ENCODE data around the gene H6PD.

Gene H6PD

DNA sequence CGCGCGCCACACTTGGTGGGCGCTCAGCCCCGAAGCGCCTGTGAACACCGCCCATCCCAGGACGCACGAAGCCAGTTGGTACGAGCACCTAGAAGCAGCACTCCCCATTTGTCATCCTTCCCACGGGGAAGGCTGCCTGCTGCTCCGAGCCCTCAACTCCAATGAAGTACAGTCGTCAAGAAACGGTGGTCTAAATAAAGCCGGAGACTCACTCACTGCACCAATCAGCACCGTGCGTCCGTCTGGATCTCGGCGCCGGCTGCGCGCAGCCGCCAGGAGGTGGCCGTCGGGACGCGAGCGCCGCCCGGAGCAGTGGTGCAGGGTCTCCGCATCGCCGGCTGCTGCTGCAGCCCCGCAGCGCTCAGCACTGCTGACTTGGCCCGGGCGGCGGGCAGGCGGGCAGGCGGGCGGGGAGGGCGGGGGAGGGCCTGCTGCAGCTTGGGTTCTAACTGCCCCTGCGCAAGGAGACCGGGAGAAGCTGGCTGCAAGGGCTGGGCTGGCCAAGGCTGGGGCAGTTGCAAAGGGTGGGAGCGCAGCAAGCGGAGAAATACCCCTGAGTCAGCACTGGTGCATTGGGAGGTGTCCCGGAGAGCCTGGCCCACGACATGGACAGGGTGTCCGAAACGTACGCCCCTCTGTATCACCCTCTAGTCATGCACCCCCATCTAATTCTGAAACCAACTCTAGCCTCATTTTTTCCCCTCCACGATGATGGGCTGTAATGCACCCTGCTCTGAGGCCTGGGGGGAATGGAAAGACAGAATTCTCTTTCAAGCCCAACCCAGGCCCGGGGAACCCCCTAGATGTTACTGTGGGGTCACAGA, 35.8 kb upstream of the H6PD start:
- peak overlapping the region in 1 of 2 donors; percentile 37 for H3K4me3 ChIP-seq (replicated peaks in 1 of 2; ENCODE audit: low read depth in 2 of 2, low read length in 2 of 2)
- TF ChIP-seq, protein P1, sequence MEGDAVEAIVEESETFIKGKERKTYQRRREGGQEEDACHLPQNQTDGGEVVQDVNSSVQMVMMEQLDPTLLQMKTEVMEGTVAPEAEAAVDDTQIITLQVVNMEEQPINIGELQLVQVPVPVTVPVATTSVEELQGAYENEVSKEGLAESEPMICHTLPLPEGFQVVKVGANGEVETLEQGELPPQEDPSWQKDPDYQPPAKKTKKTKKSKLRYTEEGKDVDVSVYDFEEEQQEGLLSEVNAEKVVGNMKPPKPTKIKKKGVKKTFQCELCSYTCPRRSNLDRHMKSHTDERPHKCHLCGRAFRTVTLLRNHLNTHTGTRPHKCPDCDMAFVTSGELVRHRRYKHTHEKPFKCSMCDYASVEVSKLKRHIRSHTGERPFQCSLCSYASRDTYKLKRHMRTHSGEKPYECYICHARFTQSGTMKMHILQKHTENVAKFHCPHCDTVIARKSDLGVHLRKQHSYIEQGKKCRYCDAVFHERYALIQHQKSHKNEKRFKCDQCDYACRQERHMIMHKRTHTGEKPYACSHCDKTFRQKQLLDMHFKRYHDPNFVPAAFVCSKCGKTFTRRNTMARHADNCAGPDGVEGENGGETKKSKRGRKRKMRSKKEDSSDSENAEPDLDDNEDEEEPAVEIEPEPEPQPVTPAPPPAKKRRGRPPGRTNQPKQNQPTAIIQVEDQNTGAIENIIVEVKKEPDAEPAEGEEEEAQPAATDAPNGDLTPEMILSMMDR (IDR thresholded peaks at IDR 0.05; ENCODE audit: low read depth, low read length), result no peak
- peak; percentile 44 to 49 for DNase-seq (ENCODE audit: low read depth in 2 of 2)

DNA sequence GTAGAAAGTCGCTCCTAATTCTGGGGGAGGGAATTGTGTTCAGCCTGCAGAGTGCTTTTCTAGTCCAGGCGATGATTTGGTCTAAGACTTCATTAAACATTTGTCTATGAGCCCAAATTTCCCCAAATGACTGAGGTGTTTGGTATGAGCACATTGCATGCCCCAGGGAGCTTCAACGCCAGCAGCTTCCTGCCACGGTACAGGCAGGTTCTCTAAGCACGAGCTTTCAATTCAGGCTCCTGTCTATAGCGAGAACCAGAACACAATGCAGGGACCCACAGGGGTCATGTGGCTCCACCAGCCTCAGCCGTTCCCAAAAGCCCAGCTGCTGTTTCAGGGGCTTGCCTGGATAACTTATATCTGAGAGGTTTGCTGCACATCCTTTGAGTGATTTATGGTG, 34.1 kb upstream of the H6PD start:
- peak in 1 of 2 donors; percentile 81 for DNase-seq (ENCODE audit: low read depth in 2 of 2)
- TF ChIP-seq, protein P1 (IDR thresholded peaks at IDR 0.05; ENCODE audit: low read depth, low read length), result no peak
- H3K4me3 ChIP-seq (replicated peaks in 1 of 2; ENCODE audit: low read depth in 2 of 2, low read length in 2 of 2), result peak overlapping the region in 1 of 2 donors; percentile 70

DNA sequence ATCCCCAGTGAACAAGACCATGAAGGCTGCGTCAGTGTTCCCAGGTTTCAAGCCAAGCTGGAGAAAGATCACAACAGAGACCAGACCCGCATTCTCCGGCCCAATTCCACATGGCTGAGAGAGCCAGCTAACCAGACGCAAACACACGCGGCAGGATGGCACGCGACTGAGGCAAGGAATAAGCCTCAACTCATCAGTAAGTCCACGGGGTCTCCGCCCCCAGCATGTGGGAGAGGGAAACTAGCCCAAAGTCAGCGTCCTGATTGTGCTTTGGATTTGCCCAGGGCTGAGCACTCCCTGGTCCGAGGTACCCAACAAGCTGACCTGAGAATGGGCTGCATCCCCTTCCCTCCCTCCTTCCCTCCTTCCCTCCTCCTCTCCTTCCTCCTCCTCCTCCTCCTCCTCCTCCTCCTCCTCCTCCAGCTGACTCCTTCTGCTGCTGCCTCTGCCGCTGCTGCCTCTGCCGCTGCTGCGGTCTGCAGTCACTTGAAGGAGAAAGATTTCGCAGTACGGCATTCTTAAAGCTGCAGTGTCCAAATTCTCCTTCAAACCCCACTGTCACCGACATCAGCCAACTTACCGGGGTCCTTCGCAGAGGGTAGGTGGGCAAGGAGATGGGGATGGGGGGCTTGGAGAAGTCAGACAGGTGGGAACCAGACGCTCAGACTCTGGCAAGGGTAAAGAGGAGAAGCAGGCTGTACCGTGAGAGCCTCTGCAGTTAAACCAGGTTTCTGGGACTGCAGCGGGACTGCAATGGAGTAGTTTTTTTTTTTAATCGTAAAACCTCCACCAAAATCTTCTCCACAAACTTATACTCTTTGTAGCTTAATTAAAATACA, 33.0 kb upstream of the H6PD start:
- DNase-seq (ENCODE audit: low read depth in 2 of 2), result peak; percentile 72 to 73
- TF ChIP-seq, protein P1 (IDR thresholded peaks at IDR 0.05; ENCODE audit: low read depth, low read length), result no peak
- peak overlapping the region; percentile 48 to 70 for H3K4me3 ChIP-seq (replicated peaks in 1 of 2; ENCODE audit: low read depth in 2 of 2, low read length in 2 of 2)

DNA sequence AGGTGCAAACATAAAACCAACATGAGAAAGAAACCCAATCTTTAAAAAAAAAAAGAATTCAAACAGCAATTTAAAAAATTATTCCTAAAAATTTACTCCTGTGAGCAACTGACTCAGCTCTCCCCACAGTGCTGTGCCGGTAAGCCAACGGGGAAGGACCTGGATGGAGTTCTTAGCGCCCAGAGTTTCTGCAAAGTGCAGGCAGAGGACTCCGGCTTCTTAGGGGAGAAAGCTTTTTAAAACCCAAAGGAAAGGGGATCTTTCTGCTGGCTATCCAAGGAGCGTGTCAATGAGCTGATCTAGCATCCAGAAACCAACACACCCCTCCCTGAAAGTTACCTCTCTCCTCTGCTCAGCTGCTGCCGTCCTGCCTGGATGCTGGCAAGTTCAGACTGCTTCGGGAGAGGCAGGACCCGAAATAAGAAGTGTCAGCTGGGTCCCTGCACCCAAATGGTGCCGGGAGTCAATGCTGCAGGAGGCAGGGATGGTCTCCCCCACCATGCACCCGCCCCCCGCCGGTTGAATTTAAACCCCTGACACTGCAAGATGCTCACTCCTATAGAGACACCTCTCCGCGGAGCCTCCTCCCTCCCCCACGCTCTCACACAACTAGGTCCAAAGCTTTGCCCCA, 32.2 kb upstream of the H6PD start:
- H3K4me3 ChIP-seq (replicated peaks in 1 of 2; ENCODE audit: low read depth in 2 of 2, low read length in 2 of 2), result peak overlapping the region; percentile 17 to 70
- TF ChIP-seq, protein P1 (IDR thresholded peaks at IDR 0.05; ENCODE audit: low read depth, low read length), result no peak
- DNase-seq (ENCODE audit: low read depth in 2 of 2), result no peak

DNA sequence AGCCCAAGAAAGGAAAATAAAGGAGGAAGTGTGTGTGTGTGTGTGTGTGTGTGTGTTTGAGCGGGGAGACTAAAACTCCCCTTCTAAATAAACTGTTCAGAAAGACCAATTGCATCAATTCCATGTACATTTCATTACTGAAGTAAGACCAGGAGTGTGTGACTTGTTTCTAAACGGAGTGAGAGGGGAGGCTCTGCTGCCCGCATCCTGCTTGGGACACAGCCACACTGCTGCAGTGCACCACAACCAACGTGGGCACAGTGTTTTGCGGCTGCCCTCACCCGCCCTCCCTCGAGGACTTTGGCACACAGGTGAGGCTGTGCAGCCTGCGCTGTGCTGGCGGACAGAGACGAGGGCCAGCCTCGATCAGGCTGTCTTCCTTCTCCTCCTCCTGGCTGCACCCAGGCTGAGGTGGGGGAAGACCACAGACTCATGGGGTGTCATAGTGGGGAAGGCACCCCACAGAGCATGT, 31.0 kb upstream of the H6PD start:
- DNase-seq (ENCODE audit: low read depth in 2 of 2), result no peak
- H3K4me3 ChIP-seq (replicated peaks in 1 of 2; ENCODE audit: low read depth in 2 of 2, low read length in 2 of 2), result no peak overlapping the region
- TF ChIP-seq, protein P1 (IDR thresholded peaks at IDR 0.05; ENCODE audit: low read depth, low read length), result no peak

DNA sequence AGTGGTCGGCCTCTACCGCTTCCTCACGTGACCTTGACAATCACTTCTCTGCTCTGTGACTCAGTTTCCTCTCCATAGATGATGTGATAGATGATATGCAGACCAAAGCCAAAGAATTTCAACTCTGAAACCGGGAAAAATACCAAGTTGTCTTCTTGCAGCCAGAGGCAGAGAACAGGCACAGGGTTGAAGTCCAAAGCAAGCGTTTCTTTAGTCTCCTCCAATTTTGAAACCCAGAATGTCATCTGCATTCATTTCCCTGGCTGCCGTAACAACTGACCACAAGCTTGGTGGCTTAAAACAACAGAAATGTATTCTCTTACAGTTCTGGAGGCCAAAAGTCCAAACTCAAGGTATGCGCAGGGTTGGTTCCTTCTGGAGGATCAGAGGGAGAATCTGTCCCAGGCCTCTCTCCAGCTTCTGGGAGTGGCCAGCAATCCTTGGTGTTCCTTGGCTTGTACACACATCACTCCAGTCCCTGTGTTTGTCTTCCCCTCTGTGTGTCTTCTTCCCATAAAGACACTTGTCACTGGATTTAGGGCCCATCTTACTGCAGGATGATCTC, 30.3 kb upstream of the H6PD start:
- no peak overlapping the region for H3K4me3 ChIP-seq (replicated peaks in 1 of 2; ENCODE audit: low read depth in 2 of 2, low read length in 2 of 2)
- TF ChIP-seq, protein P1 (IDR thresholded peaks at IDR 0.05; ENCODE audit: low read depth, low read length), result no peak
- DNase-seq (ENCODE audit: low read depth in 2 of 2), result no peak

Measured in cardiac fibroblast (primary cell).